Left colon (tissue), 2 donors: ENCODE measurements around the gene FMO5. TPM values are rescaled to one million over a fixed set of nuclear protein-coding genes. Genes with fewer than 3 reads are reported as not detected.
"Not testable (repeated sequence)": the region's sequence is repeated elsewhere in the genome, so short reads cannot be mapped to it uniquely, and the experiment has no call there.

ENCODE experiments used
- ATAC-seq: fragments of 200-7000 bp; cut with Tn5 transposase; one replicate; pipeline ENCODE4 v1.9.1; 2020; ENCODE audit warnings: mild to moderate bottlenecking, moderate library complexity
- DNase-seq, 2 donors: peaks; one replicate each; pipeline ENCODE4 v3.0.0-alpha.2; 2020
- intact Hi-C, 2 donors: fragments of 100-400 bp; cut with DNase I in 1 of 2; cut with micrococcal nuclease in 1 of 2; formaldehyde crosslinking; loops; one replicate each; pipeline versions ENCODE4 v1.11.2 to v1.14.0; 2022; cut with DNase I, micrococcal nuclease
- total RNA-seq, 2 donors: library from RNA; stranded (reverse); fragmentation: NEBNext Ultra II Directional; extraction: Animal tissue kit (Norgen Biotek cat#: 25700); gene quantifications; one replicate each; pipeline ENCODE4 v1.2.1, GENCODE V29; 2021
- donor health status: DM: no; HTN: no; CAD: no.
- donor health status: DM: yes; HTN: yes; CAD: no.

The FMO5 gene
- total RNA-seq, 2 donors from 2014 or later = 65.9 to 100 TPM

DNA sequence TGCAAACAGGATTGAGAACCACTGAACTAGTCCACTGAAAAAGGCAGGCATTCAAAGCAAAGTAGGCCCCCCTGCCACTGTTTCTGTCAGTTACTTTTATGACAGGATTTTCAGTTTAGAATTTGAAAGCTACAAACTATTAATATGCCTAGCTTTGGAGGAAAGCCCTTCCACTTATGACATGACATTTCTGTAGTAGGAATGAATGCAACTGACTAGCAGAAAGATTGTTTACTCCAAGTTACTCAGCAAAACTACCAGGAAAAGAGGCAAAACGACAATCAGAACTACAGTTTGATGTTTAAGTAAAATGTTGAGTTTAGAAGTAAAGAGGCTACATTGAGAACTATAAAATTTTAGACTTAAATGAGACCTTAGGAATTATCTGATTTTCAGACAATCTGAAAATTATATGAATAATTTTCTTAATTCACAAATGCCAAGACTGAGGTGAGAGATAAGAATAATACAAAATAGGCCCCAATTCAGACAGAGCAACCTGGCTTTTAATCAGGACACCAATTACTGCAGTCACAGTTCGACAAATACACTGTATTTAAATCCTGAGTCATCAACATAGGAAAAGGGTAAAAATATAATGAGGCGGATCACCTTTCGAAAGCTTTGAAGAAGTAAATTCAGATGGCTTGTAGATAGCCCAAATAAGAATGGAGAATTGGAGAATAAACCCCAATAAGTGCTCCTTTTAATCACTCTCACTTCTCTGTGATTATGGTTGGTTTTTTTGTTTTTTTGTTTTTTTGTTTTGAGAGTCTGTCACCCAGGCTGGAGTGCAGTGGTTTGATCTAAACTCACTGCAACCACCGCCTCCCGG lies 55.1 kb downstream of the FMO5 start:
- ATAC-seq (no peak), DNase-seq (no peak)
- intact Hi-C loops = loop anchor here (5.0 to 10.0 kb wide), 2 partner anchors 72 to 435 kb away; partner anchors contain the start of gene CHD1L (in 2 of the 2)

DNA sequence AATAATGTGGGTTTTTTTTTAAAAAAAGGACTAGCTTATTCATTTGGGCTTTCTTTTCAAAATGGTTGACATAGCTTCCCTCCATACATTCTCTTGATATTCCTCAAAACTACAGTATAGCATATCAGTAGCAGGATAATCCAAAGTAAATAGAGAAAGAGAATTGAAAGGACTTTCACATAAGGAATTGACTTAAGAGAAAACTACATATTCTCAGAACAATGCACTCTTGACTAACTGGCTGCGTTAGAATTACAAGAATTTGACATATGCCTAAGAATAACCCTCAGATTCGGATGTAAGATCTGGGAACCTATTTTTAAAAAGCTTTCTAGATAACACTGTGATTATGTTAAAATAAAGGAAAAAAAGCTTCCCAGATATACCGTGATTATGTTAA lies 56.0 kb downstream of the FMO5 start:
- intact Hi-C loops = loop anchor here in 1 of 2 donors (10.0 kb wide), 1 partner anchor 436 kb away; no protein-coding TSS in a partner anchor
- DNase-seq (no peak), ATAC-seq (no peak)

DNA sequence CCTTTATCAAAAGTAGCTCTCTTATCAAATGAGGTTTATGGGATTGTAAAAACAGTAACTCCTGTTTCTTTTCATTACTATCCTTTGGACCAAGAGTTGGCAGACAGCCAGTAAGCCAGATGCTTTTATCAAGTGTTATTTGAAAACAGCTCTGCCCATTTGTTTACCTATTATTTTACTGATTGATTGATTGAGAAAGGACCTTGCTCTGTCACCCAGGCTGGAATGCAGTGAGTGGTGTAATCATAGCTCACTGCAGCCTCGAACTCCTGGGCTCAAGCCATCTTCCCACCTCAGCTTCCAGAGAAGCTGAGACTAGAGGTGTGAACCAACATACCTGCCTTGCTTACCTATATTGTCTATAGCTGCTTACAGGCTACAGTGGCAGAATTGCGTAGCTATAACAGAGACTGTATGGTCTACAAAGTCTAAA lies 56.5 kb downstream of the FMO5 start:
- ATAC-seq (peak; percentile 12), DNase-seq (peak; percentile 75 to 80)
- intact Hi-C loops = loop anchor here in 1 of 2 donors (10.0 kb wide), 1 partner anchor 436 kb away; no protein-coding TSS in a partner anchor

DNA sequence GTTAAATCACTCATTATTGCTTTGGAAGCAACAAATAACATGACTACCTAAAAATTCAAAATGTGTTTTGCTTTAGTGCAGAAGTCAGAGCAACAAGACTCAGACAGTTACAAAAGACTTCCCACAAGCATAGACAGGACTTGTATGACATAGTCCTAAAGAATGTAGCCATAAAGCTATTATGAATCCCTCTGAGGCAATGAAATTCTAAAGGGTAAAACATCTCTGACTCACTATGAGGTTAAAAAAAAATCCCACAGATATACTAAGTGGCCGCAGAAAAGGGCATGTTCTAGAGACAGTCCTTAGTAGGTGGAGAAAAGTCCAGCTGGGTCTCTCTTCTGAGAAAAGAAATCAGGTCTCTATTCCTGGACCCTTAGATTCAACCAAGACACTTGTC lies 57.8 kb downstream of the FMO5 start:
- peak; percentile 54 for ATAC-seq
- no peak for DNase-seq
- intact Hi-C loops = loop anchor here in 1 of 2 donors (10.0 kb wide), 1 partner anchor 437 kb away; no protein-coding TSS in a partner anchor

DNA sequence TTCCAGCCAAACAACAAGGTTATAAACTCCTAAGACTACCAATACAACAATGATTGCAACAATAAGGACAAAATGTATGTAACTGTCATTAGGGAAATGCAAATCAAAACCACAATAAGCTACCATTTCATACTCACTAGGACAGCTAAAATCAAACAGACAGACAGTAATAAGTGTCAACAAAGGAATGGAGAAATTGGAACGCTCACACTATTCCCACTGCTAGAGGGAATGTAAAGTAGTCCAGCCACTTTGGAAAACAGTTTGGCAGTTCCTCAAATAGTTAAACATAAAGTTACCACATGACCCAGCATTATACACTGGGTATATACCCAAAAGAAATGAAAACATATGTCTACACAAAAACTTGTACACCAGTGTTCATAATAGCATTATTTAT lies 62.1 kb downstream of the FMO5 start:
- ATAC-seq = no peak
- DNase-seq = no peak

DNA sequence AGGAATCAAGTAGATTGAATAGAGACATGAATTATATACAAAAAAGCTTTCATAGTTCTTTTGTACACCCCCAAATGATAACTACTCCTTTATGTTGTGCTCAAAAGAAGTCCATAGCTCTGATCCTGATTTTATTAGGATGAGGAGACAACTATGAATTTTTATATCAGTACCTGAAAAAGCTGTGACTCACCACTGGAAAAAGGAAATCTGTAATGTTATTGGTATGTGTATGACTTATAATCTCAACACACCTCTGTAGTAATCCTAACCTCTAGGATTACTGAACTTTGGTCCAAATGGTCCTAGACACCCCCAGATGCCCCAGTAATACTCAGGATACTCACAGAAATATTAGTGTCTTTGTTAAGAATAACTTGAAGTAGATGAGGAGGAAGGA lies 63.0 kb downstream of the FMO5 start:
- ATAC-seq (peak; percentile 59), DNase-seq (no peak)
- intact Hi-C loops = loop anchor here in 1 of 2 donors (10.0 kb wide), 1 partner anchor 443 kb away; no protein-coding TSS in a partner anchor

More for the DNA sequence above, 62.1 kb downstream of the FMO5 start:
- intact Hi-C loops = loop anchor here in 1 of 2 donors (10.0 kb wide), 1 partner anchor 442 kb away; no protein-coding TSS in a partner anchor

DNA sequence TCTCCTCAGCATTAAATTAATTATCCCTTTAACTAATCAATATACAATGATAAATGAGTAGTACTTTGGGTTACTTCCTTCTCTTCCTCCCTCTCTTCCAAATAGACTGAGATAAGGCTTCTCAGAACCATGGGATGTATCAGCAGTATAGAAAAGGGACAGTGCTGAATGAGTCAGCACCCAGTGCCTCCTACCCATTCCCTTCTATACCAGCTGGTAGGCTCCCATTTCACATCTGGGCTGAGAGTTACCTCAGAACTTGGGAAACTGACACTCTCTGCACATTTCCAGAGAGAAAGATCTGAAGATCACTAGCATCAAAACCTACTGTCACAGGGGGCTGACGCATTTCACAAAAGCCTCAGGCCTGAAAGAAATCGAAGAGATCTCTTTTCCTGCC lies 68.0 kb downstream of the FMO5 start:
- ATAC-seq, DNase-seq, intact Hi-C loops: not testable (repeated sequence)

DNA sequence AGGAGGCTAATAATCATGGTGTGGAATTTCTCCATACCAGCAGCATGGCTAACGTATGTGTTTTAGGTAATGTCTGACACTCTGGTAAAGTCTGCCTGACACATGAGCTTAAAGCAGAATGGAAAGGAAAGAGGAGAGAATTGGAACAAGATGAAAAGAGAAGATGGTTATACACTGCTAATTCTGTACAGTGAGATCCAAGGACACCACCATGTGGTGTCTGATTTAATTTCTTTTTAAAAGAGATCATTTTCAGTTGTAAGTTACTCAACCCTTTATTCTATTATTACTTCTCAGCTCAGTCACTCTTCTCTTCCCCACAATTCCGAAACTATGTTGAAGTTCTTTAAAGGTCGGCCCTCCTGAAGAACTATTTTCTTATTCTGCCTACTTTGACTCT lies 68.5 kb downstream of the FMO5 start:
- ATAC-seq (no peak), DNase-seq (no peak)
- intact Hi-C loops = no loop called here

DNA sequence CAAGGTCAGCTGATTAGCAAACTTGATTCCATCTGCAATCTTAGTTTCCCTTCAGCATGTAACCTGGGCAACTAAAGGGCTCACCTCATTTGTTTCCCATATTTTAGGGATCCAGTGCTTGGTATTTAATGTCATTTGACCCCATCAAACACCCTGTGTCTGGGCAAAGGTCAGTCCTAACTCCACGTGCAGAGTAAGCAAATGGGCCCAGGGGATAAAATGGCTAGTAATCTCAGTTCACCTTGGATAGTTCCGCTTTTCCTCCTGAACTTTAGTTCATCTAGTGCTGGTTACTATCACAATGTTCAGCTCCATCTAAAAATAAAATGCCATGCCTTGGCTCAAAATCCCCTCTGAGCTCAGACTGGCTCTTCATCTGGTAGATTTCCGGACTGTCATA lies 72.4 kb downstream of the FMO5 start:
- ATAC-seq (no peak), DNase-seq (no peak)
- intact Hi-C loops = no loop called here

DNA sequence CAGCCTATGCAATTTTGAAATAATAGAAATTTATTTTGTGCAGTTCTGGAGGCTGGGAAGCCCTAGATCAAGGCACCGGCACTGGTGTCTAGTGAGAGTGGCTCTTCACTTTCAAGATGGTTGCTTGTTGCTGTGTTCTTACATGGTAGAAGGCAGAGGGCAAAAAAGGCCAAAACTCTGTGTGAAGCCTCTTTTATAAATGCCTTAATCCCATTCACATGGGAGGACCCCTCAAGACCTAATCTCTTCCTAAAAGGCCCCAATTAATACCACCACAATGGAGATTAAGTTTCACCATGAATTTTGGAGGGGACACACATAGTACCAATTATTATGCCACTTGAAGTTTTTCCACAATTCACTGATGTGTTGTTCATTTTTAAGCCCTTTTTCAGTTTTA lies 73.9 kb downstream of the FMO5 start:
- intact Hi-C loops = no loop called here
- DNase-seq (no peak), ATAC-seq (no peak)

DNA sequence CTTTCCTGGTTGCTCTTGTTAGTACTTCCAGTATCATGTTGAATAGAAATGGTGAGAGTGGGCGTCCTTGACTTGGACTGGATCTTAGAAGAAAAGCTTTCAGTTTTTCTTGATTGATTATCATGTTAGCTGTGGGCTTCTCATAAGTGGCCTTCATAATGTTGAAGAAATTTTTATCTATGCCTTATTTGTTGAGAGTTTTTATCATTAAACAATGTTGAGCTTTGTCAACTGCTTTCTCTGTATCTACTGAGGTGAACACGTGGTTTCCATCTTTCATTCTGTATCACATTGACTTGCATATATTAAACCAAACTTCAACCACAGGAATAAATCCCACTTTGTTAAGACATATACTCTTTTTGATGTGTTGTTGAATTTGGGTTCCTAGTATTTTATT lies 82.3 kb downstream of the FMO5 start:
- intact Hi-C loops = no loop called here
- ATAC-seq (no peak), DNase-seq (no peak)

Other genes with a start within 250 kb of the FMO5 start
- gene PRKAB2, start 52.9 kb downstream of the FMO5 start, total RNA-seq = 10 to 100 TPM; 12.2 to 23.9 TPM
- gene CHD1L, start 17.3 kb upstream of the FMO5 start, total RNA-seq = 10 to 100 TPM; 34.9 to 37.4 TPM